A549 (cell line): ENCODE results near the gene ABCC1. TPM values are rescaled to one million over a fixed set of nuclear protein-coding genes. Genes with fewer than 3 reads are reported as not detected.
A peak's percentile ranks its signal among the peaks of the same experiment; 100 is the strongest.

Experiments used
- ATAC-seq, 2 experiments: fragments of 200-7000 bp in 1 of 2; fragments of >200 bp in 1 of 2; cut with Nextera tagmentation in 1 of 2; cut with Tn5 transposase in 1 of 2; 3 replicates each; pipeline versions ENCODE4 v1.8.0 to v1.9.1; 2018 to 2020; ENCODE audit warnings: mild to moderate bottlenecking in 1 of 2, moderate library complexity in 1 of 2
- CTCF ChIA-PET: fragments of 300-600 bp; sonication (Branson Sonifier 250); formaldehyde crosslinking; extraction: SDS; loops from one replicate; lab custom pipeline; 2021; ENCODE audit warnings: antibody characterized with exemption, inconsistent platforms; lab: Yijun Ruan, JAX
- POLR2A ChIA-PET: fragments of 350-600 bp; formaldehyde crosslinking; extraction: SDS; loops from one replicate; lab custom pipeline; 2021; ENCODE audit warnings: antibody characterized with exemption, inconsistent platforms; lab: Yijun Ruan, JAX
- DNase-seq, 2 experiments: peaks; one replicate each; pipeline versions ENCODE4 v3.0.0 to v3.0.0-alpha.2; 2011 to 2016; ENCODE audit warnings: low read depth in 1 of 2, low spot score in 1 of 2
- FAIRE-seq: peaks from 2 replicates; lab custom pipeline; 2011; peaks lifted over from hg19 to GRCh38; lab: Jason Lieb, UNC
- H3K27ac ChIP-seq, 2 experiments: fragments of >200 bp; sonication (Bioruptor Twin); formaldehyde crosslinking; 3 replicates each; pipeline ENCODE4 v1.5.1; 2016 to 2017
- H3K4me1 ChIP-seq: fragments of >200 bp; sonication (Bioruptor Twin); formaldehyde crosslinking; 3 replicates; pipeline ENCODE4 v1.6.1; 2016
- H3K4me2 ChIP-seq: fragments of >200 bp; sonication (Bioruptor Twin); formaldehyde crosslinking; 3 replicates; pipeline ENCODE4 v1.6.1; 2016
- H3K4me3 ChIP-seq: fragments of >200 bp; sonication (Bioruptor Twin); formaldehyde crosslinking; 3 replicates; pipeline ENCODE4 v1.5.1; 2016
- H3K9me3 ChIP-seq: fragments of >200 bp; sonication (Bioruptor Twin); formaldehyde crosslinking; 3 replicates; pipeline ENCODE4 v1.6.1; 2016
- BHLHE40 ChIP-seq: IDR thresholded peaks from 2 replicates; pipeline ENCODE4 v1.6.1; 2012; ENCODE audit warnings: low read depth, low read length, inconsistent platforms
- CBX2 ChIP-seq: fragments of 200-600 bp; sonication (generic); IDR thresholded peaks from 2 replicates; pipeline ENCODE4 v1.6.1; 2016; ENCODE audit warnings: low read depth, mild to moderate bottlenecking, borderline replicate concordance
- CBX8 ChIP-seq: fragments of 200-600 bp; sonication (generic); IDR thresholded peaks from 2 replicates; pipeline ENCODE4 v1.6.1; 2016
- CEBPB ChIP-seq, 2 experiments: fragments of >200 bp in 1 of 2; sonication (Bioruptor Twin) in 1 of 2; formaldehyde crosslinking in 1 of 2; IDR thresholded peaks; 2 replicates each; pipeline ENCODE4 v1.6.1; 2012 to 2016
- CHD4 ChIP-seq: fragments of 200-600 bp; sonication (generic); IDR thresholded peaks from 2 replicates; pipeline ENCODE4 v1.6.1; 2016; ENCODE audit warnings: antibody characterized with exemption, mild to moderate bottlenecking, borderline replicate concordance
- EP300 ChIP-seq, 2 experiments: fragments of >200 bp; sonication (Bioruptor Twin); formaldehyde crosslinking; IDR thresholded peaks; 2 replicates in 1 of 2; 3 replicates in 1 of 2; pipeline ENCODE4 v1.6.1; 2016 to 2017
- FOSB ChIP-seq: fragments of 250-450 bp; sonication (Bioruptor Pico); IDR thresholded peaks from 2 replicates; pipeline ENCODE4 v1.5.0; 2020; ENCODE audit warnings: mild to moderate bottlenecking, moderate library complexity
- FOSL2 ChIP-seq, 2 experiments: fragments of 450-650 bp in 1 of 2; fragments of >200 bp in 1 of 2; sonication (Bioruptor Twin) in 1 of 2; formaldehyde crosslinking; IDR thresholded peaks; 2 replicates each; pipeline versions ENCODE4 v1.5.0 to v1.6.1; 2016 to 2020; ENCODE audit warnings: mild to moderate bottlenecking in 1 of 2, moderate library complexity in 1 of 2
- HDAC2 ChIP-seq: fragments of 200-600 bp; sonication (generic); IDR thresholded peaks from 2 replicates; pipeline ENCODE4 v1.6.1; 2016
- HES2 ChIP-seq: fragments of >200 bp; sonication (Bioruptor Twin); formaldehyde crosslinking; IDR thresholded peaks from 2 replicates; pipeline ENCODE4 v1.6.1; 2016
- HMGXB4 ChIP-seq: fragments of 250-450 bp; sonication (Bioruptor Pico); IDR thresholded peaks from 2 replicates; pipeline ENCODE4 v1.5.0; 2021; ENCODE audit warnings: mild to moderate bottlenecking, moderate library complexity, borderline replicate concordance
- HOXA7 ChIP-seq: fragments of 250-450 bp; sonication (Bioruptor Pico); IDR thresholded peaks from 2 replicates; pipeline ENCODE4 v1.5.0; 2020; ENCODE audit warnings: mild to moderate bottlenecking, moderate library complexity
- JUNB ChIP-seq: fragments of >200 bp; sonication (Bioruptor Twin); formaldehyde crosslinking; IDR thresholded peaks from 2 replicates; pipeline ENCODE4 v1.6.1; 2016
- MAFK ChIP-seq: fragments of 450-650 bp; IDR thresholded peaks from 2 replicates; pipeline ENCODE4 v1.6.1; 2014; ENCODE audit not compliant: partially characterized antibody
- MAZ ChIP-seq: fragments of 150-350 bp; IDR thresholded peaks from 2 replicates; pipeline ENCODE4 v1.6.1; 2014; ENCODE audit warnings: antibody characterized with exemption, low read depth, low read length, borderline replicate concordance
- PBX3 ChIP-seq: IDR thresholded peaks from 2 replicates; pipeline ENCODE4 v1.6.1; 2012
- PHF8 ChIP-seq: fragments of 200-600 bp; sonication (generic); IDR thresholded peaks from 2 replicates; pipeline ENCODE4 v1.6.1; 2016; ENCODE audit warnings: low read depth, mild to moderate bottlenecking, antibody characterized with exemption, moderate library complexity, borderline replicate concordance
- POLR2AphosphoS2 ChIP-seq: conservative IDR thresholded peaks from 2 replicates; pipeline ENCODE4 v1.6.1; 2012; ENCODE audit warnings: low read length, improper control_type of control experiment, inconsistent platforms
- RCOR1 ChIP-seq: fragments of 150-350 bp; IDR thresholded peaks from 2 replicates; pipeline ENCODE4 v1.6.1; 2014; ENCODE audit warnings: antibody characterized with exemption, low read length, low read depth
- REST ChIP-seq: fragments of 200-600 bp; sonication (generic); IDR thresholded peaks from 2 replicates; pipeline ENCODE4 v1.6.1; 2016; ENCODE audit warnings: antibody characterized with exemption, mild to moderate bottlenecking, moderate library complexity
- RFX5 ChIP-seq: fragments of 450-650 bp; IDR thresholded peaks from 2 replicates; pipeline ENCODE4 v1.7.1; 2014; ENCODE audit warnings: antibody characterized with exemption, mild to moderate bottlenecking, moderate library complexity
- SREBF2 ChIP-seq: fragments of 450-650 bp; IDR thresholded peaks from 2 replicates; pipeline ENCODE4 v1.6.1; 2014; ENCODE audit warnings: mild to moderate bottlenecking, moderate library complexity
- ZFP36 ChIP-seq: fragments of 450-650 bp; IDR thresholded peaks from 2 replicates; pipeline ENCODE4 v1.6.1; 2014; ENCODE audit warnings: borderline replicate concordance; ENCODE audit not compliant: partially characterized antibody
- WGBS: methylation state at CpG from one replicate; pipeline ENCODE4 v1.1.6; 2017; ENCODE audit errors: missing lambda C conversion rate; 5-methylcytosine and 5-hydroxymethylcytosine counted together
- polyA plus RNA-seq, 4 experiments: library from polyadenylated mRNA; depleted of rRNA in 3 of 4; stranded (reverse); fragments of >200 nt; fragmentation: RNase III in 1 of 4; extraction: RNeasy Plus Mini Kit Qiagen cat#74134 plus additional on column Dnase treatment in 1 of 4; gene quantifications; 2 replicates in 3 of 4; 3 replicates in 1 of 4; pipeline ENCODE4 v1.2.3, GENCODE V29; 2011 to 2017
- TF ChIP-seq, protein P1 (sequence below): IDR thresholded peaks from 2 replicates; pipeline ENCODE4 v1.6.1; 2012; ENCODE audit warnings: low read depth, borderline replicate concordance

The ABCC1 gene
- polyA plus RNA-seq, 2 of the 4 experiments (the other 2 are of a cell fraction), result 56.5 to 93.8 TPM

DNA sequence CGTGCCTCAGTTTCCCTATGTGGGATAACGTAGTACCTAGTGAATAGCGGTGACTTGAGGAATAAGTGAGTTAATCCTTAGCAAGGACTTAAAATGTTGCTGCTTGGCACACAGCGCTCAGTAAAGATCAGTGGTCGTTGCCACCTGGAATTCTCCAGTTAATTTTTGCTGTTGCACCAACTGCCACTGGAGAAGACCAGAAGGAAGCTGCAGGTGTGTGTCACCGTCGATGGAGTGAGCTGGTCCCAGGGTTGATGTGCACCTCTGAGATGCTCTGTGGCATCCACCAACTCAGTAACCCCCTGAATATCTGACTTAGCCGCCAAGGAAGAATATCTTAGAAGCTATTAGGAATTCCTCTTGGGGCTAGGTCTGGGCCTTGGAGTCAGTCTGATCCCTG lies 4.1 kb downstream of the ABCC1 start:
- TF ChIP-seq ZFP36 (no peak), HOXA7 (CRISPR knock-in tag) (no peak), PHF8 (no peak), CHD4 (no peak), HES2 (no peak), EP300 (IDR thresholded peaks at IDR 0.05) (no peak), FOSL2 (IDR thresholded peaks at IDR 0.05) (no peak), FOSL2 (CRISPR knock-in tag; IDR thresholded peaks at IDR 0.05) (no peak), MAZ (no peak), PBX3 (no peak), REST (no peak), SREBF2 (no peak), FOSB (CRISPR knock-in tag) (no peak), CEBPB (IDR thresholded peaks at IDR 0.05) (no peak)
- TF ChIP-seq, protein P1, sequence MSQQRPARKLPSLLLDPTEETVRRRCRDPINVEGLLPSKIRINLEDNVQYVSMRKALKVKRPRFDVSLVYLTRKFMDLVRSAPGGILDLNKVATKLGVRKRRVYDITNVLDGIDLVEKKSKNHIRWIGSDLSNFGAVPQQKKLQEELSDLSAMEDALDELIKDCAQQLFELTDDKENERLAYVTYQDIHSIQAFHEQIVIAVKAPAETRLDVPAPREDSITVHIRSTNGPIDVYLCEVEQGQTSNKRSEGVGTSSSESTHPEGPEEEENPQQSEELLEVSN, result no peak
- ATAC-seq, result no peak
- Histone ChIP-seq H3K4me2 (peak overlapping the region; percentile 94), H3K4me3 (no peak overlapping the region), H3K4me1 (peaks cover 66% of the 10 kb centered on the region), H3K27ac (peak overlapping the region; percentile 14 to 100; a peak in 3 of 6 replicates), H3K9me3 (no peaks in the 10 kb centered on the region)
- ChIA-PET POLR2A (no interaction called here), CTCF (interaction anchor here (1.6 to 5.1 kb wide), 3 partner anchors 12 to 79 kb away, joined by 3 to 28 read pairs (median 11); no protein-coding TSS in a partner anchor)
- 87% methylated on average over 8 of the region's 8 CpGs for WGBS
- no peak for DNase-seq
- no peak for FAIRE-seq

DNA sequence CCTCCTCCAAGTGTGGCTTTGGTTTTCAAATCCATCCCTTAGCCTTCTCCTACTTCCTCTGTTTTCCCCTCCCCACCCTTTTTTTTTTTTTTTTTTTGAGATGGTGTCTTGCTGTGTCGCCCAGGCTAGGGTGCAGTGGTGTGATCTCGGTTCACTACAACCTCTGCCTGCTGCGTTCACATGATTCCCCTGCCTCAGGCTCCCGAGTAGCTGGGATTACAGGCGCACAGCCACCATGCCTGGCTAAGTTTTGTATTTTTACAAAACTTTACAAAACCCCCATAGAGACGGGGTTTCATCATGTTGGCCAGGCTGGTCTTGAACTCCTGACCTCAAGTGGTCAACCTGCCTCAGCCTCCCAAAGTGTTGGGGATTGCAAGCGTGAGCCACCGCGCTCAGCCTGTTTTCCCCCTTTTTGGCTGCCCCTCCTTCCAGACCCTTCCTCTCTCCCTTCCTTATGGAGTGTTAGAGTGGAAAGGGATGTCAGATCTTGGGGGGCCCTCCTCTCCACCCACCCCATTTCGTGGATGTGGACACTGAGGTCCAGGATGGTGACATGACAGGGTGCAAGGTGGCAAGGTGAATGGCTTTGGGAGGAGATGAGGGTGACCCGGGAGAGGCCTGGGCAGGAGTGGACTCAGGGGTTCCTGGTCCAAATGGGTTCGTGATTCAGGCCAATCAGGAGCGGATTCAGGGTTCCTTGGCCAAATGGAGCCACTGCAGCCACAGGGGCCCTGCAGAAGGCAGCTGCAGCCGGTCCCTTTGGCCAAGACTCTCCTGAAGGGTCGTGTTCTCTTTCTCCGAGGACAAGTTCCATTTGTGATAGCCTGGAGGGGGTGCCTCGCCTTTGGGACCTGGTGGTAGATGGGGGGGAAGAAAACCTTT lies 4.8 kb downstream of the ABCC1 start:
- H3K27ac ChIP-seq, result peak overlapping the region; percentile 4 to 100; a peak in 4 of 6 replicates
- FAIRE-seq (no peak), DNase-seq (no peak), ATAC-seq (no peak)
- CTCF ChIA-PET, result interaction anchor here (1.6 to 5.1 kb wide), 3 partner anchors 12 to 79 kb away, joined by 3 to 28 read pairs (median 11); no protein-coding TSS in a partner anchor
- POLR2A ChIA-PET, result no interaction called here
- H3K4me2 ChIP-seq, result peak overlapping the region; percentile 94
- WGBS, result 76% methylated on average over 17 of the region's 17 CpGs
- no peaks in the 10 kb centered on the region for H3K9me3 ChIP-seq
- H3K4me3 ChIP-seq, result no peak overlapping the region
- H3K4me1 ChIP-seq, result peaks cover 68% of the 10 kb centered on the region
- no peak for TF ChIP-seq HOXA7 (CRISPR knock-in tag)
- TF ChIP-seq CBX2, result no peak
- TF ChIP-seq FOSL2 (IDR thresholded peaks at IDR 0.05), result no peak
- TF ChIP-seq FOSL2 (CRISPR knock-in tag; IDR thresholded peaks at IDR 0.05), result no peak
- no peak for TF ChIP-seq POLR2AphosphoS2
- TF ChIP-seq RCOR1, result no peak
- TF ChIP-seq CBX8, result no peak
- no peak for TF ChIP-seq MAFK
- no peak for TF ChIP-seq RFX5
- no peak for TF ChIP-seq REST
- no peak for TF ChIP-seq BHLHE40
- TF ChIP-seq HMGXB4 (CRISPR knock-in tag), result no peak
- TF ChIP-seq JUNB, result no peak
- TF ChIP-seq HDAC2, result no peak
